Measurements from ENCODE around the gene NIPA2.
A peak's percentile ranks its signal among the peaks of the same experiment; 100 is the strongest.

Gene NIPA2

DNA sequence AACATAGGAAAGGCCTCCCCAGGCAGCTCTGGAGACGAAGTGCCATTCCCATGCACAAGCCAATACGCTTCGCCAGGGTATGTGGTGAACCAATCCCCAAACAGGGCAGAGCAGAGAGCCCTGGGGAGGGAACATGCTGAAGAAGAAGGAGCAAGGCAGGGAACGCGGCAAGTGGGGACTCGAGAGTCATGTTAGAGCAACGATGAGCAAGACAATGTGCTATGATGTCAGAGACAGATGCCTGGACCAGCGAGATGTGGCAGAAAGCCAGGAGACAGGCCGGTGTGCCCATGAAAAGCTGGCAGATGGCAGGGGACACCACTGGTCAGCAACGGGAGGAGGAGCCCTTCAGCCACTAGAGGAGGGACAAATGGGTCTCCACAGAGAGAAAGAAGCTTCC, 39.6 kb downstream of the NIPA2 start:
- no peak for DNase-seq

DNA sequence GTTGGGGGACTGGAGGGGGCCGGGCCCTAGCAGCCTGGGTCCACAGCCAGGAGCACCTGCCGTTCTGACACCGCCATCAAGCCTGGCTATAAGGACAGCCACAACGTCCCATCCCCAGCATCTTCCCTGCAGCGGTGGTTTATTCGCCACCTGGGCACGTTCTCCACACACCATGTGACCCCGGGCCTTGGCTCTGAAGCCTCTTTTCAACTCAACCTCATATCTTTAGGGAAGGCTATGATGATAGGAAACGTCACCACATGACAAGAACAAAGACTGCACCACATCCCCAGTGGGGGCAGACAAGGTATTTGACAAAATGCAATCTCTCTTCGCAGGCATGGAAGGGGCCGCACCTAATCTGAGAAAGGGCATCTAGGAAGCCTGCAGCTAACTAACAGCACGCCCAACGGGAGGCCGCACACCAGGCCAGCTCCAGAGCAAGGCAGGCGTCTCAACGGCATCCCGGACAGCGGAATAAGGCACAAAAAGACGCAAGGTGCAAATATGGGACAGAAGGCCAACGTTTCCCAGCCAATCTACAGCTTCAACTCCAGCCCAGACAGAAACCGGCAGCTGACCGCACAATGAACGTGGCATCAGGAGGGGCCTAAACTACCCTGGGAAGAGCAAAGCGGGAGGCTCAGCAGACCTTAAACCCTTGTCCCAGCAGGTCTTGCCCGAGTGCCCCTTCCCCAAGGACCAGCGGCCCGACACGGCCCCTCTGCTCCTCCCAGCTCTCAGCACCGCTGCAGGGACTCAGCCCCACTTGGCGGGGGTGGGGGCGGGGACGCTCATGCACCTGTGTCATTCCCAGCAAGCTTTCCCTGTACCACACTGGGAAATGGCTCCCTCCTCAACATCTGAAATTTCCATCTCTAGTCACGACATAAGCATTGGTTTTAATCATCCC, 41.9 kb downstream of the NIPA2 start:
- no peak for DNase-seq

DNA sequence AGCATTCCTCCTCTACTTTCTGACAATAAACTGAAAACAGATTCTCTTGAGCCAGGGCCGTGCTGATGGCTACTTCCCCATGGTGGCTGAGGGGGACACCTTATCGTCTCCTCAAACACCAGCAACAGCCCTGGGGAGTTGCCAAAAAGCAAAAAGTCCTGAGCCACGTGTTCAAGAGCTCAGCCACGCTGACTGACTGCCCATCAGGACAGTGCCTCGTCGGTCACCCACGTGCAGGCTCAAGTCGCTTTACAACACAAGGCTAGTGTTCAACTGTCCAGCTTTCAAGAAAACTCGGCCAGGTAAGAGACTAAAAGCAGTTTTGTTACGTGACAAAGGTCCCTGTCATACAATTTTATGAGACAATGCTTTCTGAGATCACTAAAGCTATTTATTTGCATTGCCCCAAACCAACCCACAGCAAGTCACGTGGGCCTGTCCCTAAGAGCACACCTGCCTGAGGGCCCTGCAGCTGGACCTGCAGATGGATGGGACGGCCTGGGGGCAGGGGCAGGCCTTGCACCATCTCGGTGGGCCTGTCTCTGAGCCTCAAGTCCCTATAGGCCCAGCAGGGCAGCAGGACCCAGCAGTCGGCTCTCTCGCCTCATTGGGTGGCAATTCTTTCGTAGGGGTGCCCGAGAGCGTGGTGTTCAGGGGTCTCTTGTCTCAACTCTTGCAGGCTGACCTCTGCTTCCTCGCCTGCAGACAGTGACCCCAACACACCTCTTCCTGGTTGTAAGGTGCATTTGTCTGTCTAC, 42.7 kb downstream of the NIPA2 start:
- no peak for DNase-seq

DNA sequence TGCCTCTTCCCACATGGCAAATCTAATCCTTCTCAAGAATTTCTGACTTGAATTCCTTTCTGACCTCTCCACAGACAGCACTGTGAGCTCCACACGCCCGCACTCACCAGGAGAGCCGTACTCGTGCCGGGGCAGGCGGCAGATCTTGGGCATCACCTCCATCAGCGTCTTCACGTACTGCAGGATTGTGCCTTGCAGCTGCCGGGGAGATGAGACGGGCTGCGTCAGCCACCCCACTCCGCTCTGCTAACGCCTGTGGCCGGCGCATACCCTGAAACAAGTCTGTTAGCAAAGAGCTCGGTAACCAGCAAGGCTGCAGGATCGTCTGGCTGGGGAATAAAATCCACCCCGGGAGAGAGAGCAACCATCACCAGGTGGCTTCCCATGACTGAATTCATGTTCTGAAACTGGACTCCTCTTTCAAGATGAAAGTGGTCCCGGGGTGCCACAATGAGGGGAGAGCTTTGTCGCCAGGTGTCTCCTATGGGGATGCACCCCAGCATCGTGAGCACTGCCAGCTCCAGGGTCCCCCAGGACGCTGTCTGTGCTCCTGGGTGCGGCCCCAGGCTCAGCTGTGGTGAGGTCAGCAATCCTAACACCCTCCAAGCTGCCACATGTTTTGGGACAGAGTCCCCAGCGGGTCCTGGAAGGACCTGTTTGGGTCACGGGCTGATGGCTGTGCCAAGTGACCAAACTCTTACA, 43.4 kb downstream of the NIPA2 start:
- no peak for DNase-seq

DNA sequence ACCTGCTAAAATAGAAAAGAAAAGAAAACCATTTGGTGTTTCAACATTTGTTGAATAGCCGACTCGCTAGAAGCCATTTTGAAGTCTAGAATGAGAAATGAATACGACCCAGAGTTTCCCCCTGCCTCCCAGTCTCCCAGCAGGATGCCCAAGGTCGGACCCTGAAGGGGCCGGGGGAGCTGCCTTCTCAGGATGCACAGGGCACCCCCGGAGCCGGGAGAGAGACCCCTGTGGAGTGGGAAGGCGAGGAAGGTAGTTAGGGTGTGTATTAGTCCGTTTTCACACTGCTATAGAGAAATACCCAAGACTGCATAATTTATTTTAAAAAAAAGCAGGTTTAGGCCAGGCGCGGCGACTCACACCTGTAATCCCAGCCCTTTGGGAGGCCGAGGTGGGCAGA, 44.7 kb downstream of the NIPA2 start:
- no peak for DNase-seq

DNA sequence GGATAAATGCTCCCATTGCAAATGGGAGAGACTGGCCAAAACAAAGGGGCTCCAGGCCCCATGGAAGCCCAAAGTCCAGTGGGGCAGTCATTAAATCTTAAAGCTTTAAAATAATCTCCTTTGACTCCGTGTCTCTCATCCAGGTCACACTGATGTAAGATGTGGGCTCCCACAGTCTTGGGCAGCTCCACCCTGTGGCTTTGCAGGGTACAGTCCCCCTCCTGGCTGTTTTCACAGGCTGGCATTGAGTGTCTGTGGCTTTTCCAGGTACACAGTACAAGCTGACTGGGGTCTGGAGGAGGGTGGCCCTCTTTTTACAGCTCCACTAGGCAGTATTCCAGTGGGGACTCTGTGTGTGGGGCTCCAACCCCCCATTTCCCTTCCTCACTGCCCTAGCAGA, 45.9 kb downstream of the NIPA2 start:
- no peak for DNase-seq

DNA sequence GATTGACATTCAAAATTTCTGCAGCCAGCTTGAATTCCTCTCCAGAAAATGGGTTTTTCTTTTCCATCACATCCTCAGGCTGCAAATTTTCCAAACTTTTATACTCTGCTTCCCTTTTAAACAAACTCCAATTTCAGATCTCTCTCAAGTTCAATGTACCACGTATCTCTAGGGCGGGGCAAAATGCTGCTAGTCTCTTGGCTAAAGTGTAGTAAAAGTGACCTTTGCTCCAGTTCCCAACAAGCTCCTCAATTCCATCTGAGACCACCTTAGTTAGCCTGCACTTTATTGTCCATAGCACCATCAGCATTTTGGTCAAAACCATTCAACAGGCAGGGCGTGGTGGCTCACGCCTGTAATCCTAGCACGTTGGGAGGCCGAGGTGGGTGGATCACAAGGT, 46.7 kb downstream of the NIPA2 start:
- DNase-seq = no peak

DNA sequence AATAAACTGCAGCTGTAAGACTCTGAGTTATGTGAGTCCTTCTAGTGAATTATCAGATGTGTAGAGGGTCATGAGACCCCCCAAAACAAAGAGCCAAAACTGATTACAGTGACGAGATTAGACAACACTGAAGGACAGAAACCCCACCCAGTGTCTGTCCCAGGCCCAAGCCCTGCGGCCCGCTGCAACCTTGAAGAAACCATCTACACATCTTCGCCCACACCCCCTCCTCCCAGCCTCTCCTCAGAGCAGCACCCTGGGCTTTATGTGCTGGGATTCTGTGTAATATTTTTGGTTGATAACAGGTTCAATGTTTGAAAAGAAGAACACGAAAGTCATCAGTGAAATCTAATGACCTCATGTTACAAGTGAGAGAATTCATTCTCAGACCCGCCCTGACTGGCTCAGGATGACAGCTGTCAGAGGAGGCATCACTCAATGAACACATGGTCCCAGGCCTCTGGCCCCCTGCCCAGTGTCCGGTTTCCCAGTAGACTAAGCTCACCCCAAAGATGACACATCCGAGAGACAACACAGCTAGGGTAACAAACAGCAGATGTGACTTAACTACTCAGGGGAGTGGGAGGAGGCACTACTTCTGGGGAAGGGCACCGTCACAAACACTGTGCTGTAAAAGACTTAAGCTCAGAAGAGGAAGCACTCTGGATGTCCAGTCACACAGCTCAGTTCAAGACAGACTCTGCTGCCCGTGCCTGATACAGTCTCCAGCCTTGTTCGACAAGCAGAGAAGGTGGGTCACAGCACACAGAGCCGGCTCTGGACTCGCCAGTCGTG, 48.9 kb downstream of the NIPA2 start:
- DNase-seq = no peak

DNA sequence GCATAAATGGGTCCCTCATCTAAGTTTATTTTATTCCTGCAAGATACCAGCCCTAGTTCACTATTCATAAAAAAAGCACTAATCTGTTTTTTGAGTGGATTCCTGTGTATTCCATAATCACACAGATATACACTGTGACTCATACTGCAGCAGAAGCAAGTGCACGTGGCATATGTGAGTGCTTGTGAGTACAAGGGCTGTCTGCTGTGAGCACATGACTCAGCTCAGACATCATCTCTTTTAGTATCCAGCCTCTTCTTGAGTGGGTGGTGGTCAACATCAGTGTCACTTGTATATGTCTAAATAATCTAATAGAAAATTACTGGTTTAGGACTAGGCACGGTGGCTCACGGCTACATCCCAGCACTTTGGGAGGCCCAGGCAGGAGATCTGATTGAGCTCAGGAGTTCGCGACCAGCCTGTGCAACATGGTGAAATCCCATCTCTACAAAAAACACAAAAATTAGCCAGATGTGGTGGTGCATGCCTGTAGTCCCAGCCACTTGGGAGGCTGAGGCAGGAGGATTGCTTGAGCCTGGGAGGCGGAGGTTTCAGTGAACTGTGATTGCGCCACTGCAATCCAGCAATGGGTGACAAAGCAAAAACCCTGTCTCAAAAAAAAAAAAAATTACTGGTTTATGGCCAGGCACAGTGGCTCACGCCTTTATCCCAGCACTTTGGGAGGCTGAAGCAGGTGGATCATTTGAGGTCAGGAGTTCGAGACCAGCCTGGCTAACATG, 49.8 kb downstream of the NIPA2 start:
- DNase-seq = no peak

DNA sequence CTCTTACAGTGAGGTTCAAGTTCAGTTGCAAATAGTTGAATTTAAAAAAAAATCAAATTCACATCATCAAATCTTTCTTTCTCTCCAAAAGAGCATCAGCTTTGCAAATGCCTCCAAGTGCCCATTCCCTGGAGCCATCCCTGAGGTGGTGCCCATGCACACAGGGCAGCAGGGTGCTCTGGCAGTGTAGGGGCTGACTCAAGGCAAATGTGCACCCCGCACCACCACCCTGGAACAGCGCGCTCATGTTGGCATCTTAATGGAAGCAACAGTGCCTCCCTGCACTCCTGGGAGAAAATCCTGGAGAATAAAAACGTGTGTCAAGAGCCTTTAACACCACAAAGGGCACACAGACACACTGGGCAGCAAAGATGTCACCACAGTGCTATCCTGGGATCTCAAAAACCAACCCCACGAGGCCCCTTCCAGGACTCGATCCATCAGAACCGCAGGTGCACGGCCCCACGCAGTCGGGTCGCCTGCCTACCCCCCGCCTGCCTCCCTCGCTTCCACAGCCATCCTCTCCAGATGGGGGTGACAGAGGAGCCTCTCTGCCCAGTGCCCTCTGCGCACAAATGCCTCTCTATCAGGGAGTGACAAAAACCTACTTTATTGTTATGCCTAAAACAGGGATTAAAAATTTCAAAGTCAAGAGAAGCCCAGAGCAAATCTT, 50.8 kb downstream of the NIPA2 start:
- DNase-seq = no peak

DNA sequence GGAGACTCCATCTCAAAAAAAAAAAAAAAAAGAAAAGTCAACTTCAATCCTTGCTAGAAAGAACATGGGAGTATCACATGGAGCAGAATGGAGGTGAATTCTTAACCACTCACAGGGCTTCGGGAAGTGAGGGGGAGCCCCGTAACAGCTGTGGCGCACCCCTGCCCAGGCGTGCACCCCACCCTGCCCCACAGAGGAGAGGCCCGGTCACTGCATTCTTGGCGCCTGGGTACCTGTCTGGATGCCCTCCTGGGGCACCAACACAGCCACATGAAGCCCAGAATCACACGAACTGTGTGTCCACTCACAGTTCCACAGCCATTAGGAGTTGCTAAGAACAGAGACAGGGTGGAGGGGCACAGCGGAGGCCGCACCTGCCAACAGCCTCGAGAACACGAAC, 51.8 kb downstream of the NIPA2 start:
- DNase-seq = no peak

DNA sequence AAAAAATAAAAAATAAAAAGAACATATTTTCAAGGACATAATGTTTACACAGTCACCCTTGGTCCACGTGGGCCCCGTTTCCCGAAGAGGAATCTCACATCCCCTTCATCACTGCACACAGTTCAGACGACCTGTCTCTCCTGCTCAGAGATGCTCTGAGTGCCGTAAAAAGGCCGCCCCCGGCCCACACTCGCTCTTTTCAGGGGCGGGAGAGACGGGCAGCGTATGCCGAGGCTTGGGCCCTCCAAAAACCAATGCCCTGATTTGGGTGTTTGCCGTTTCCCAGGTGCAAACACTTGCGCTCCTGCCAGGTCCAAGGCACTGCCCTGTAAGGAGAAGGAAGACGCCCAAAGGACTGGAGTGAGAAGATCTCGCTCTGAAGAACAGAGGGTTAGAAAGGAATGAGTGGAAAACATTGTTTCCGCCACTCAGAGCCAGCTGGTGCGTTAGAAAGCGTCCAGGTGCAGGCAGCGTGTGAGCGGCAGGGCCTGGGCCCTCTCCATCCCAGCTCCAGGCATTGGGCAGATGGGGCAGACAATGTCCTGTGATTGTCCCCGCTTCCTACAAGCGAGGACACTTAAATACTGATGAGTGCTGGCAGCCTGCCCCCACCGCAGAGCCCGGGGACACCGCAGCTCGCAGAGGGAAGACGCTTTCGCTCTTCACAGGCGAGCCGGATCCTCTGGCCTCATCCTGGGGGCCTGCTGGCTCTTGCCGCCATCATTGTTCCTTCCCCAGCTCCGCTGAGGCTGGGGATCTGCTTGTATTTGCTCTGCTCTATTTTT, 53.2 kb downstream of the NIPA2 start:
- no peak for DNase-seq

DNA sequence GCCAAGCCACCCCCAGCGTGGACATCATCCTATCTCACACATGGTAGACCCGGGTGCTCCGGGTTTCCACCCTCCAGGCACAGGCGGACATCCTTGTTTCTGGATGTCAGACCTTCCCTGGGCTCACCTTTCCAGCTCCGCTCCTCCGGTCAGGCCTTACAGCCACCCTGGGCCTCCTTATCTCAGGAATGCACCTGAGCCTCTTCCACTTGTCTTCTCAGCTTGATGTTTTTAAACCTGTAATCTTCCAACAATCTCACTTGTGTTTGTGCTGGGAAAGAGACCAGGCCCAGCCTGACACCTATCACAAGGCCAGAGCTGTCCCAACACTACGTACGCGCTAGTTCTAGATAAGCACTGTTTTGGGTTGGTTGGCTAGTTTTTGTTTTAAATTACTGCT, 53.9 kb downstream of the NIPA2 start:
- DNase-seq = no peak

DNA sequence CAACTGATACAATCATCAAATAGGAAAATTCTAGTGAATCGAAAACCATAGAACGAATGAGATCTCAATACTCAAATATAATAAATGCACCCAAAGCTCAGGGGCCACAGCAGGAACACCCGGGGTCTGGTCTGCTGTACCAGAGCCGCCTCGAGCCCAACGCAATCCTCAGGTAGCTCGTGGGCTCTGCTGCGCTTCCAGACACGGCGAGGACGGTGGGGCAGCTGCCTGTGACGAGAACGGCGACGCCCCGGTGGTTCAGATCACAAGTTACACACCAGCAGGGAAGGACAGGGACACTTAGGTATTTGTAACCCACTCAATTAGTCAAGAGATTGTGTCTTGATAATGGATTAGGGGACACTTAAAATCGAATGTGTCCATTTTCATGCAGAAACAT, 54.6 kb downstream of the NIPA2 start:
- no peak for DNase-seq

DNA sequence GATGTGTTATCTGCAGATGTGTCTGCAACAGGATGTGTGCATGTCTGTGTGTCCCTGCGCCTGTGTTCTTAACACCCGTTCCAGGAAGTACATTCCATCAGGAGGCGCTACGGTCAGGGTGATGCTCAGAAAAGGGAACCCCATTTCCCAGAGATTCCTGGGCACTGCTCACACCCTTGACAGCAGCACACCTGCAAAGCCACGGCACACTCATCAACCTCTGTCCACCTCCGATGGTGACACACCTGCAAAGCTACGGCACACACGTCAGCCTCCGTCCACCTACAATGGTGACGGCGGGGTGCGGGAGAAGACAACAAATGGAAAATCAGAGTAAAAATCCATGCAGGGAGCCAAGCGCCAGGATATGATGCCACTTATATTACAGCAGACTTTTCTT, 55.4 kb downstream of the NIPA2 start:
- no peak for DNase-seq

DNA sequence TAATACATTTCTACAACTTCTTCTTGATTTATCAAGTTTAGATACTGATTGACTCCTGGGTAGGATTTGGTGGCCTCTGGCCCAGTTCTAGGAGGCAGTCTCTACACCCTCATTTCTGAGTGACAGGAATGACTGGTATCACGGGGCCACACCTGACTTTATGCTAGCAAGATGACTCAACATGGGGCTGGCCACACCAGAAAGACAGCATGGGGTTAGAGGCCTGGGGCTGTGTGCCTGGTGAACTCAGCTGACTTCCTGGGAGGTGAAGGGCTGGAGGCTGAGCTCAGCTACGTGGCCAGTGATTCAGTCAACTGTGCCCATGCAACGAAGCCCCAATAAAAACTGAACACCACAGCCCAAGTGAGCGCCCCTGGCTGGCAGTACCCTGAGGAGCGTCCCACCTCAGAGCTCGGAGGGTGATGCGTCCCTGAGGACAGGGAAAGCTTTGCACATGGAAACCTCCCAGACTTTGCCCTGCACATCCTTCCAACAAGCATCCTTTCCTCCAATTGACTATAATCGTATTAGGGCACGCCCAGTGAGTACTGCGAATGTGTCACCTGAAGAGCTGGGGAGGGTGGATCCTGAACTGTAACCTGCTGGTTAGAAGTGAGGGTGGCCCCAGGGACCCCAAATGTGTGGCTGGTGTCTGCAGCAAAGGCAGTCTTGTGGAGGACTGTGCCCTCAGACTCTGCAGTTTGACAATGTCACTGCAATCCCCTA, 57.2 kb downstream of the NIPA2 start:
- DNase-seq = peak; percentile 88

DNA sequence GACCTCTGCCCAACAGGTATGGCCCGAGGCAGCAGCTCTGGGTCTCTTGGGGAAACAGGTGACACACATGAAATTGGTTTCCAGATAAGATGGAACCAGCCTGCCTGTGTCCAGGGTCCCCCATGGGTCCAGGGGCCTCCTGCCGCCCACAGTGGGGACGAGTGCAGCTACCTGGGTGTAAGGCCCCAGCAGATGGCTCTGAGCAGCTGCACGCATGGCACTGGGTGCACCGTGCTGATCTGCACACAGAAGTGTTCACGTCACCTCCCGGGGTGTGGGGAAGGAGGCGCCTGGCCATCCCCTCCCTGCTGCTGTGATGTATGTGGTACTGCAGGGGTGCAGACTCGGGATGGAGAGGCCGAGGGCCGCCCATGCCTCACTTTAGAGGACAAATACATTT, 63.6 kb downstream of the NIPA2 start:
- DNase-seq = no peak

DNA sequence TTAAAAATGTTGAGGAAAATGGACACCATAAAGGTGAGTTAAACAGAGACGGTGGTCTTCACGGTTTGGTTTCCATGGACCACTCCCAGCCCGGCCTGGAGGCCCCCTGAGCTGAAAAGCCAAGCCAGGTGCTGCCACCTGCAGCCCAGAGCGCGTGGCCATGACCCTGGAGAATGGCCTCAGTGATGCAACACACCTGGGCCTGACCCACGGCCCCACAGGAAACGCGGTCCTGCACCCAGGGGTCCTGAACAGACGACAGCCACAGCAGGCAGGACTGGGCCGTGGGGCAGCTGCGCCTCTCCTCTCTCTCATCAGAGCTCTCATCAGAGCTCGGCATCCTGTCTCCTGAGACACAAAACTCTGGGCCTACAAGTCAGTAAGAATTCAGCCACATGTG, 64.1 kb downstream of the NIPA2 start:
- no peak for DNase-seq

DNA sequence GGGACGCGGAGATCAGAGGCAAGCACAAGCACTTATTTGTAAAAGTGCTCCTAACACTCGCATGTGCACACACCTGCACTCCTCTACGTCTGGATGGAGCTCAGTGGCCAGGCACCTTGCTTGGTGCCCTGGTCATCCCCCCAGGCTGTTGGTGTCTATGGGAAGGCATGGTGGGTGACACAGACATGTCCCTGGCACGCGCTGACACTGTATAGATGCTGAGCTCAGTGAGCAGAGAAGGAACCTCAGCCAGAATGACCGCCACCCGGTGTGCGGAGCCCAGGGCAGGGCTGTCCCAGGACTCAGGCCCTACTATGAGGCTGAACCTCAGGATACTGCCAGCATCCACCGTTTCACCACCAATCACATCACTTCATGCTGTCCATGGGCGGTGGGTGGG, 64.5 kb downstream of the NIPA2 start:
- DNase-seq = no peak

DNA sequence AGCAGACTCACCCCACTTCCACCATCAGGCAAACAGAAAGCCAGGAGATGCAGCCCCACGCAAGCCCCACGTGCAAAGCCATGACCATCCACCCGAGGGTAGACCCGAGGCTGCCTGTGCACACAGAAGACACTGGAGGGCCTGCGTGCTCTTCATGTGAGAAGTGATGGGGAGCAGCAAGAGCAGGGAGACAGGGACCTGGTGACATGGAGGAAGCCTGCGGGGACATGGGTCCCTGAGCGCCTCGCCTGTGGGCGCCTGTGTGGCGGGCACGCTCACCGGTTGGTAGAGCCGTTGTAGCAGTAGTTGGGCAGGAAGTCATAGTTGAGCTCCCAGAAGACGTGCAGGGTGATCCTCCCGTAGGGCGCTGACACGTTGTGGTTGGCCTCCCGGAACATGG, 65.0 kb downstream of the NIPA2 start:
- no peak for DNase-seq
